ENCODE data around the gene DPF3. TPM values are rescaled to one million over a fixed set of nuclear protein-coding genes. Genes with fewer than 3 reads are reported as not detected.

Gene DPF3
- total RNA-seq, 1 experiment from 2014 or later = 0.31 TPM

DNA sequence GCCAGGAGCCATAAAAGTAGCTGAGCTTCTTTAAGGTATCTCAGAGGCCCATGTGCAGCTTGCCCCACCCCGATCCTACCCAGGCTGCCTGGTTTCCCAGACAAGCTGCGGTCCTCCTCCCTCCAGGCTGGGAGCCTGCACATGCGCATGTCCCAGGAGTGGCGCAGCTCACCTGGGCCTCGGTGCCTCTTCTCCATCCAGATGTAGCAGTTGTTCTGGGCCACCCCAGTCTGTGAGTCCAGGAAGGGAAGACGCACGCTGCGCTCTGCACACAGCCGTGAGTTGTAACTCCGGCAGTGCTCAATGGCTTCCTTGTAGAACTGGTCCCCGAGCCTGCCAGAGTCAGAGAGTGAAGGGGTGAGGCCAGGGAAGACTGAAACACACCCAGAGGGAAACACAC lies 122.3 kb downstream of the DPF3 start (continued):
- TF ChIP-seq HMGXB4 (CRISPR knock-in tag; IDR thresholded peaks at IDR 0.05) = no peak
- TF ChIP-seq MXD4 (CRISPR knock-in tag; IDR thresholded peaks at IDR 0.05; ENCODE audit: borderline replicate concordance) = no peak
- TF ChIP-seq OVOL2 (CRISPR knock-in tag; IDR thresholded peaks at IDR 0.05; ENCODE audit: borderline replicate concordance) = no peak
- TF ChIP-seq TCF7 (CRISPR knock-in tag; IDR thresholded peaks at IDR 0.05; ENCODE audit: low read depth) = no peak
- TF ChIP-seq NR1H2 (CRISPR knock-in tag; IDR thresholded peaks at IDR 0.05) = no peak
- no peak for TF ChIP-seq CBFB (CRISPR knock-in tag; IDR thresholded peaks at IDR 0.05; ENCODE audit: low read depth)
- TF ChIP-seq, protein P1, sequence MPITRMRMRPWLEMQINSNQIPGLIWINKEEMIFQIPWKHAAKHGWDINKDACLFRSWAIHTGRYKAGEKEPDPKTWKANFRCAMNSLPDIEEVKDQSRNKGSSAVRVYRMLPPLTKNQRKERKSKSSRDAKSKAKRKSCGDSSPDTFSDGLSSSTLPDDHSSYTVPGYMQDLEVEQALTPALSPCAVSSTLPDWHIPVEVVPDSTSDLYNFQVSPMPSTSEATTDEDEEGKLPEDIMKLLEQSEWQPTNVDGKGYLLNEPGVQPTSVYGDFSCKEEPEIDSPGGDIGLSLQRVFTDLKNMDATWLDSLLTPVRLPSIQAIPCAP (CRISPR knock-in tag; IDR thresholded peaks at IDR 0.05) = no peak
- no peak for TF ChIP-seq SMAD3 (CRISPR knock-in tag; IDR thresholded peaks at IDR 0.05; ENCODE audit: borderline replicate concordance)
- TF ChIP-seq, protein P2, sequence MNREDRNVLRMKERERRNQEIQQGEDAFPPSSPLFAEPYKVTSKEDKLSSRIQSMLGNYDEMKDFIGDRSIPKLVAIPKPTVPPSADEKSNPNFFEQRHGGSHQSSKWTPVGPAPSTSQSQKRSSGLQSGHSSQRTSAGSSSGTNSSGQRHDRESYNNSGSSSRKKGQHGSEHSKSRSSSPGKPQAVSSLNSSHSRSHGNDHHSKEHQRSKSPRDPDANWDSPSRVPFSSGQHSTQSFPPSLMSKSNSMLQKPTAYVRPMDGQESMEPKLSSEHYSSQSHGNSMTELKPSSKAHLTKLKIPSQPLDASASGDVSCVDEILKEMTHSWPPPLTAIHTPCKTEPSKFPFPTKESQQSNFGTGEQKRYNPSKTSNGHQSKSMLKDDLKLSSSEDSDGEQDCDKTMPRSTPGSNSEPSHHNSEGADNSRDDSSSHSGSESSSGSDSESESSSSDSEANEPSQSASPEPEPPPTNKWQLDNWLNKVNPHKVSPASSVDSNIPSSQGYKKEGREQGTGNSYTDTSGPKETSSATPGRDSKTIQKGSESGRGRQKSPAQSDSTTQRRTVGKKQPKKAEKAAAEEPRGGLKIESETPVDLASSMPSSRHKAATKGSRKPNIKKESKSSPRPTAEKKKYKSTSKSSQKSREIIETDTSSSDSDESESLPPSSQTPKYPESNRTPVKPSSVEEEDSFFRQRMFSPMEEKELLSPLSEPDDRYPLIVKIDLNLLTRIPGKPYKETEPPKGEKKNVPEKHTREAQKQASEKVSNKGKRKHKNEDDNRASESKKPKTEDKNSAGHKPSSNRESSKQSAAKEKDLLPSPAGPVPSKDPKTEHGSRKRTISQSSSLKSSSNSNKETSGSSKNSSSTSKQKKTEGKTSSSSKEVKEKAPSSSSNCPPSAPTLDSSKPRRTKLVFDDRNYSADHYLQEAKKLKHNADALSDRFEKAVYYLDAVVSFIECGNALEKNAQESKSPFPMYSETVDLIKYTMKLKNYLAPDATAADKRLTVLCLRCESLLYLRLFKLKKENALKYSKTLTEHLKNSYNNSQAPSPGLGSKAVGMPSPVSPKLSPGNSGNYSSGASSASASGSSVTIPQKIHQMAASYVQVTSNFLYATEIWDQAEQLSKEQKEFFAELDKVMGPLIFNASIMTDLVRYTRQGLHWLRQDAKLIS (CRISPR knock-in tag; IDR thresholded peaks at IDR 0.05; ENCODE audit: borderline replicate concordance) = no peak

- no peaks in the 10 kb centered on the region; the same call in 1 of the 2 replicates for H3K27me3 Mint-ChIP-seq (ENCODE audit: low read depth)
- no peak overlapping the region for H3K27ac Mint-ChIP-seq
- ChIA-PET POLR2A (no interaction called here), CTCF (no interaction called here)
- H3K4me3 Mint-ChIP-seq = no peak overlapping the region
- ATAC-seq (no peak), DNase-seq (ENCODE audit: low spot score) (no peak)
- H3K9me3 Mint-ChIP-seq = peaks cover 40% of the 10 kb centered on the region
- TF ChIP-seq, protein P3, sequence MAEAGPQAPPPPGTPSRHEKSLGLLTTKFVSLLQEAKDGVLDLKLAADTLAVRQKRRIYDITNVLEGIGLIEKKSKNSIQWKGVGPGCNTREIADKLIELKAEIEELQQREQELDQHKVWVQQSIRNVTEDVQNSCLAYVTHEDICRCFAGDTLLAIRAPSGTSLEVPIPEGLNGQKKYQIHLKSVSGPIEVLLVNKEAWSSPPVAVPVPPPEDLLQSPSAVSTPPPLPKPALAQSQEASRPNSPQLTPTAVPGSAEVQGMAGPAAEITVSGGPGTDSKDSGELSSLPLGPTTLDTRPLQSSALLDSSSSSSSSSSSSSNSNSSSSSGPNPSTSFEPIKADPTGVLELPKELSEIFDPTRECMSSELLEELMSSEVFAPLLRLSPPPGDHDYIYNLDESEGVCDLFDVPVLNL (CRISPR knock-in tag; IDR thresholded peaks at IDR 0.05; ENCODE audit: borderline replicate concordance, low read depth) = no peak
- TF ChIP-seq TCF7 (CRISPR knock-in tag; IDR thresholded peaks at IDR 0.05; ENCODE audit: low read depth) (no peak), ATF6 (CRISPR knock-in tag; IDR thresholded peaks at IDR 0.05) (no peak), FOXP1 (CRISPR knock-in tag; IDR thresholded peaks at IDR 0.05; ENCODE audit: borderline replicate concordance) (no peak), TP53 (CRISPR knock-in tag; IDR thresholded peaks at IDR 0.05) (no peak), MLX (CRISPR knock-in tag; IDR thresholded peaks at IDR 0.05) (no peak), ATF1 (CRISPR knock-in tag; IDR thresholded peaks at IDR 0.05) (no peak), ZNF138 (CRISPR knock-in tag; conservative IDR thresholded peaks at IDR 0.05) (no peak), NR3C1 (CRISPR knock-in tag; conservative IDR thresholded peaks at IDR 0.05; ENCODE audit: low read depth) (no peak)
- TF ChIP-seq, protein P4, sequence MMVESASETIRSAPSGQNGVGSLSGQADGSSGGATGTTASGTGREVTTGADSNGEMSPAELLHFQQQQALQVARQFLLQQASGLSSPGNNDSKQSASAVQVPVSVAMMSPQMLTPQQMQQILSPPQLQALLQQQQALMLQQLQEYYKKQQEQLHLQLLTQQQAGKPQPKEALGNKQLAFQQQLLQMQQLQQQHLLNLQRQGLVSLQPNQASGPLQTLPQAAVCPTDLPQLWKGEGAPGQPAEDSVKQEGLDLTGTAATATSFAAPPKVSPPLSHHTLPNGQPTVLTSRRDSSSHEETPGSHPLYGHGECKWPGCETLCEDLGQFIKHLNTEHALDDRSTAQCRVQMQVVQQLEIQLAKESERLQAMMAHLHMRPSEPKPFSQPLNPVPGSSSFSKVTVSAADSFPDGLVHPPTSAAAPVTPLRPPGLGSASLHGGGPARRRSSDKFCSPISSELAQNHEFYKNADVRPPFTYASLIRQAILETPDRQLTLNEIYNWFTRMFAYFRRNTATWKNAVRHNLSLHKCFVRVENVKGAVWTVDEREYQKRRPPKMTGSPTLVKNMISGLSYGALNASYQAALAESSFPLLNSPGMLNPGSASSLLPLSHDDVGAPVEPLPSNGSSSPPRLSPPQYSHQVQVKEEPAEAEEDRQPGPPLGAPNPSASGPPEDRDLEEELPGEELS (CRISPR knock-in tag; IDR thresholded peaks at IDR 0.05) = no peak
- peaks cover 5% of the 10 kb centered on the region for H3K4me1 Mint-ChIP-seq
- peaks cover 17% of the 10 kb centered on the region for H3K36me3 Mint-ChIP-seq
These were observed 127.6 kb downstream of the DPF3 start for GRCh38 chr14:72766296-72766695.
